Trophoblast cell (in vitro differentiated cells and primary cell): ENCODE results near the gene CD101.

Source experiments
- DNase-seq, 2 donors: peaks; one replicate each; pipeline ENCODE4 v3.0.0-alpha.2; 2016
- H2AFZ ChIP-seq: 2 replicates; pipeline ENCODE4 v1.6.1; 2013; ENCODE audit warnings: low read length, moderate library complexity, mild to moderate bottlenecking; ENCODE audit not compliant: insufficient read depth, poor library complexity
- H2AK5ac ChIP-seq: 2 replicates; pipeline ENCODE4 v1.6.1; 2013; ENCODE audit warnings: mild to moderate bottlenecking, low read length
- H2BK120ac ChIP-seq: 2 replicates; pipeline ENCODE4 v1.6.1; 2013; ENCODE audit warnings: low read length, mild to moderate bottlenecking, moderate library complexity; ENCODE audit not compliant: insufficient read depth, poor library complexity
- H2BK12ac ChIP-seq: 2 replicates; pipeline ENCODE4 v1.6.1; 2013; ENCODE audit warnings: mild to moderate bottlenecking, low read length, moderate library complexity
- H2BK5ac ChIP-seq: 2 replicates; pipeline ENCODE4 v1.6.1; 2013; ENCODE audit warnings: low read length, low read depth, moderate library complexity, mild to moderate bottlenecking; ENCODE audit not compliant: poor library complexity
- H3K14ac ChIP-seq: 2 replicates; pipeline ENCODE4 v1.6.1; 2013; ENCODE audit warnings: mild to moderate bottlenecking, low read length
- H3K18ac ChIP-seq: 2 replicates; pipeline ENCODE4 v1.6.1; 2013; ENCODE audit warnings: mild to moderate bottlenecking, low read length
- H3K23ac ChIP-seq: 2 replicates; pipeline ENCODE4 v1.6.1; 2013; ENCODE audit warnings: low read length
- H3K27ac ChIP-seq: 2 replicates; pipeline ENCODE4 v1.5.1; 2013; ENCODE audit warnings: low read depth, mild to moderate bottlenecking, inconsistent platforms, low read length, moderate library complexity
- H3K27me3 ChIP-seq: 2 replicates; pipeline ENCODE4 v1.6.1; 2013; ENCODE audit warnings: inconsistent platforms, mild to moderate bottlenecking, low read length, moderate library complexity; ENCODE audit not compliant: insufficient read depth
- H3K36me3 ChIP-seq, 2 experiments: 1 replicate in 1 of 2; 2 replicates in 1 of 2; pipeline ENCODE4 v1.6.1; 2013; ENCODE audit warnings: low read length in 2 of 2, mild to moderate bottlenecking in 2 of 2, moderate library complexity in 1 of 2; ENCODE audit not compliant: insufficient read depth in 2 of 2, control insufficient read depth in 1 of 2
- H3K4ac ChIP-seq: 2 replicates; pipeline ENCODE4 v1.6.1; 2013; ENCODE audit warnings: low read depth, mild to moderate bottlenecking, low read length, moderate library complexity
- H3K4me1 ChIP-seq, 2 experiments: 1 replicate in 1 of 2; 2 replicates in 1 of 2; pipeline ENCODE4 v1.6.1; 2013; ENCODE audit warnings: low read length in 2 of 2, mild to moderate bottlenecking in 2 of 2, moderate library complexity in 1 of 2; ENCODE audit not compliant: insufficient read depth in 2 of 2, control insufficient read depth in 1 of 2
- H3K4me2 ChIP-seq: 2 replicates; pipeline ENCODE4 v1.6.1; 2013; ENCODE audit warnings: inconsistent platforms, mild to moderate bottlenecking, low read length, moderate library complexity
- H3K4me3 ChIP-seq: 2 replicates; pipeline ENCODE4 v1.5.1; 2013; ENCODE audit warnings: mild to moderate bottlenecking, low read depth, low read length, inconsistent platforms
- H3K79me1 ChIP-seq: one replicate; pipeline ENCODE4 v1.6.1; 2013; ENCODE audit warnings: low read length
- H3K79me2 ChIP-seq: 2 replicates; pipeline ENCODE4 v1.6.1; 2013; ENCODE audit warnings: low read length, mild to moderate bottlenecking; ENCODE audit not compliant: control insufficient read depth, insufficient read depth, poor library complexity
- H3K9ac ChIP-seq: 2 replicates; pipeline ENCODE4 v1.6.1; 2013; ENCODE audit warnings: mild to moderate bottlenecking, low read length
- H3K9me3 ChIP-seq: 2 replicates; pipeline ENCODE4 v1.6.1; 2013; ENCODE audit warnings: low read depth, mild to moderate bottlenecking, control low read depth, inconsistent platforms, low read length; ENCODE audit not compliant: insufficient read depth
- H4K12ac ChIP-seq: 2 replicates; pipeline ENCODE4 v1.6.1; 2013; ENCODE audit warnings: low read depth, mild to moderate bottlenecking, low read length, moderate library complexity
- H4K8ac ChIP-seq: 2 replicates; pipeline ENCODE4 v1.6.1; 2013; ENCODE audit warnings: low read depth, mild to moderate bottlenecking, low read length, moderate library complexity
- H4K91ac ChIP-seq: one replicate; pipeline ENCODE4 v1.6.1; 2013; ENCODE audit warnings: low read depth, mild to moderate bottlenecking, low read length, moderate library complexity
- WGBS: extraction: QIAGEN DNeasy Blood & Tissue Kit; methylation state at CpG from one replicate; pipeline ENCODE4 v1.1.7; 2013; ENCODE audit warnings: missing lambda C conversion rate; ENCODE audit not compliant: insufficient read length, insufficient coverage; ENCODE audit errors: extremely low coverage; 5-methylcytosine and 5-hydroxymethylcytosine counted together

Gene CD101

DNA sequence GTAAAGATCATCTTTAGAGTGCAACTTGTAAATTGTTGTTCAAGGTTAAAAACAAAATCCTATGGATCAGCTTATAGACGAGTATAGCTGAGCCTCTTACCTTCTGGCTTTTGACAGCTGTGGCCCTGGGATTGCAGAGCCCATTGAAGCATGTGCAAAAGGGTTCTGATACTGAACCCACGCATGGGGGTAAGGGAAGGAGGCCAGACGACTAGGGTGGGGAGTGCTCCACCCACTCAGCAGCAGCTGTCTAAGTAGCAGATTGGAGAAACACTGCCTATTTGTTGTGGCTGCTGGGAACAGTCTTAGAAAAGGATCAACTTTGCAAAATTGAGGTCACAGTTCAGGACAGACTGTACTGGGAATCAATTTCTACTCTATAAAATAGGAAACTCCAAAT lies 16.1 kb downstream of the CD101 start:
- no peak overlapping the region for H3K14ac ChIP-seq
- H3K9me3 ChIP-seq, result peaks cover 3% of the 10 kb centered on the region
- H2BK12ac ChIP-seq, result no peak overlapping the region
- H3K36me3 ChIP-seq, result no peaks in the 10 kb centered on the region
- H4K91ac ChIP-seq, result no peak overlapping the region
- no peak overlapping the region for H3K9ac ChIP-seq
- H3K4ac ChIP-seq, result no peak overlapping the region
- peaks cover 5 to 6% of the 10 kb centered on the region in 2 experiments for H3K4me1 ChIP-seq
- H3K79me2 ChIP-seq, result no peaks in the 10 kb centered on the region
- DNase-seq, result no peak
- no peak overlapping the region for H3K4me2 ChIP-seq
- H3K23ac ChIP-seq, result no peak overlapping the region
- no peak overlapping the region for H3K18ac ChIP-seq
- H3K27ac ChIP-seq, result no peak overlapping the region
- WGBS, result no CpG with 5 or more reads among the region's 3 CpGs
- no peak overlapping the region for H3K4me3 ChIP-seq
- H2AK5ac ChIP-seq, result no peak overlapping the region
- no peak overlapping the region for H4K12ac ChIP-seq
- H3K79me1 ChIP-seq, result no peaks in the 10 kb centered on the region
- no peaks in the 10 kb centered on the region for H3K27me3 ChIP-seq
- H4K8ac ChIP-seq, result no peak overlapping the region
- H2BK120ac ChIP-seq, result no peak overlapping the region
- no peak overlapping the region for H2AFZ ChIP-seq
- no peak overlapping the region for H2BK5ac ChIP-seq

DNA sequence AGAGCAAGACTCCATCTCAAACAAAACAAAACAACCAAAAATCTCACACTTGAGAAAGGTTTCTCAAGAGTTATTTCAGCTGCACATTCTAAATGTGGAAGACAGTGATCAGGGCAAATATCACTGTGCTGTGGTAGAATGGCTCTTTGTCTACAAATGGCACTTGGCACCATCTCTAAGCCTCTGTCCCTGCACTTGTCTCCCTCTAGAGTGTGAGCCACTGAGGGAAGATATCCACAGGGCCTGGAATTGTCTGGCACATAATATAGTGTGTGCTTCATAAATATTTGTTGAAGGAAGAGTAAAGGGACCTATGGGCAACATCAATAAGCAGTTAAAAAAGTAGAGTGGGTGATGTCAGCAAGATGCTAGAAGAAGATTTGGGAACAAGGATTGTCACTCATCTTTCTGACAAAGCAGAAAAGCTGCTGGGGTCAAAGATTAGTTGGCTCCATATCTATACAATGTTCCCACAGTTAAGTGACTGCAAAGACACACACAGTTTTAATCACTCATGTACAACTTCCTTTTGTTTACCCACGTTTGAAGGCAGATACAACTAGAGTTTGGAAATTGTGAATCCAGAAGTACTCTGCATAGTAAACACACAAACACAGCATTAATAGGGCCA lies 19.1 kb downstream of the CD101 start:
- Histone ChIP-seq H4K91ac (no peak overlapping the region), H3K4ac (no peak overlapping the region), H3K36me3 (no peaks in the 10 kb centered on the region), H2AK5ac (no peak overlapping the region), H3K9me3 (peaks cover 3% of the 10 kb centered on the region), H3K23ac (no peak overlapping the region), H3K79me2 (no peaks in the 10 kb centered on the region), H4K8ac (no peak overlapping the region), H3K27ac (no peak overlapping the region), H2BK120ac (no peak overlapping the region), H3K27me3 (no peaks in the 10 kb centered on the region), H3K14ac (no peak overlapping the region), H3K79me1 (no peaks in the 10 kb centered on the region), H3K4me3 (no peak overlapping the region), H2BK12ac (no peak overlapping the region), H4K12ac (no peak overlapping the region), H3K4me2 (no peak overlapping the region), H3K9ac (no peak overlapping the region), H3K18ac (no peak overlapping the region), H2BK5ac (no peak overlapping the region), H2AFZ (no peak overlapping the region), H3K4me1 (no peaks in the 10 kb centered on the region)
- no CpG with 5 or more reads among the region's 1 CpG for WGBS
- DNase-seq, result no peak

DNA sequence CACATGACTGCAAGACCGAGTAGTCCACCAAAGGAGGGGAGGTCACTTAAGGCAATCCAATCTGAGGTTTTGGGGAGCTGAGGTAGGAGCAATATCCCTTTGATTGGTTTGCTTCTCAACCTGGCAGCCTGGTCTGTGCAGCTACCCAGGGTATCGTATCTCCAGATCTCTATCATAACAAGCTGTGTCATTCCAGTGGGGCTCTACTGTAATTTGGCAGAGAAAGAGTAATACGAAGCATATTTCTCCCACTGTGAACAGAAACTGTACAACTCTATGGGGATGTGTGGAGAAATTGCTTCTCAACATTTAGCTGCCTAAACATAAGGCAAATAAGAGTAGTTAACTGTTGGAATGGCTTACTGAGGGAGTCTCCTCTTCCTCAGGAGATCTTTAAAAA lies 20.6 kb downstream of the CD101 start:
- H4K12ac ChIP-seq, result no peak overlapping the region
- no peak overlapping the region for H3K18ac ChIP-seq
- no peak overlapping the region for H3K23ac ChIP-seq
- no peak for DNase-seq
- no peak overlapping the region for H2BK5ac ChIP-seq
- H3K79me1 ChIP-seq, result no peaks in the 10 kb centered on the region
- no peak overlapping the region for H2AK5ac ChIP-seq
- H3K9ac ChIP-seq, result no peak overlapping the region
- H3K4ac ChIP-seq, result no peak overlapping the region
- H3K9me3 ChIP-seq, result peaks cover 1% of the 10 kb centered on the region
- H3K79me2 ChIP-seq, result no peaks in the 10 kb centered on the region
- H3K4me3 ChIP-seq, result no peak overlapping the region
- H4K91ac ChIP-seq, result no peak overlapping the region
- H3K27ac ChIP-seq, result no peak overlapping the region
- H3K27me3 ChIP-seq, result no peaks in the 10 kb centered on the region
- no peak overlapping the region for H2AFZ ChIP-seq
- H2BK12ac ChIP-seq, result no peak overlapping the region
- H2BK120ac ChIP-seq, result no peak overlapping the region
- no peaks in the 10 kb centered on the region for H3K36me3 ChIP-seq
- WGBS, result no CpG with 5 or more reads among the region's 3 CpGs
- no peak overlapping the region for H4K8ac ChIP-seq
- no peak overlapping the region for H3K14ac ChIP-seq
- no peak overlapping the region for H3K4me2 ChIP-seq
- peaks cover 0 to 4% of the 10 kb centered on the region in 2 experiments for H3K4me1 ChIP-seq

DNA sequence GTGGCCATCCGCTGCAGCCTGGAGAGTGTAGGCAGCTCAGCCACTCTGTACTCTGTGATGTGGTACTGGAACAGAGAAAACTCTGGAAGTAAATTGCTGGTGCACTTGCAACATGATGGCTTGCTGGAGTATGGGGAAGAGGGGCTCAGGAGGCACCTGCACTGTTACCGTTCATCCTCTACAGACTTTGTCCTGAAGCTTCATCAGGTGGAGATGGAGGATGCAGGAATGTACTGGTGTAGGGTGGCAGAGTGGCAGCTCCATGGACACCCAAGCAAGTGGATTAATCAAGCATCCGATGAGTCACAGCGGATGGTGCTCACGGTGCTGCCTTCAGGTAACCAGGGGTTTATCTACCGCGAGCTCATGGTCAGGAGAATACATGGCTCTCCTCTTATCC lies 24.0 kb downstream of the CD101 start:
- Histone ChIP-seq H3K4me1 (peaks cover 0 to 4% of the 10 kb centered on the region in 2 experiments), H3K27ac (no peak overlapping the region), H2AFZ (no peak overlapping the region), H3K4ac (no peak overlapping the region), H4K8ac (no peak overlapping the region), H3K23ac (no peak overlapping the region), H2BK5ac (no peak overlapping the region), H4K91ac (no peak overlapping the region), H3K9ac (no peak overlapping the region), H3K4me2 (no peak overlapping the region), H3K4me3 (no peak overlapping the region), H3K18ac (no peak overlapping the region), H3K79me2 (no peaks in the 10 kb centered on the region), H2BK120ac (no peak overlapping the region), H4K12ac (no peak overlapping the region), H3K36me3 (no peaks in the 10 kb centered on the region), H2BK12ac (no peak overlapping the region), H3K14ac (no peak overlapping the region), H3K27me3 (no peaks in the 10 kb centered on the region), H3K9me3 (no peaks in the 10 kb centered on the region), H3K79me1 (no peaks in the 10 kb centered on the region), H2AK5ac (no peak overlapping the region)
- DNase-seq, result no peak
- no CpG with 5 or more reads among the region's 7 CpGs for WGBS
